Posterior cingulate gyrus (tissue), 11 donors: Measurements from ENCODE around the gene TLR1.

ENCODE experiments used
- DNase-seq, 10 donors: peaks; one replicate each; pipeline versions ENCODE4 v3.0.0 to v3.0.0-alpha.2; 2020 to 2021; ENCODE audit warnings: mixed read lengths in 3 of 10
- intact Hi-C: fragments of 100-400 bp; cut with DNase I; formaldehyde crosslinking; loops from one replicate; pipeline ENCODE4 v1.15.1; 2023

Gene TLR1, protein sequence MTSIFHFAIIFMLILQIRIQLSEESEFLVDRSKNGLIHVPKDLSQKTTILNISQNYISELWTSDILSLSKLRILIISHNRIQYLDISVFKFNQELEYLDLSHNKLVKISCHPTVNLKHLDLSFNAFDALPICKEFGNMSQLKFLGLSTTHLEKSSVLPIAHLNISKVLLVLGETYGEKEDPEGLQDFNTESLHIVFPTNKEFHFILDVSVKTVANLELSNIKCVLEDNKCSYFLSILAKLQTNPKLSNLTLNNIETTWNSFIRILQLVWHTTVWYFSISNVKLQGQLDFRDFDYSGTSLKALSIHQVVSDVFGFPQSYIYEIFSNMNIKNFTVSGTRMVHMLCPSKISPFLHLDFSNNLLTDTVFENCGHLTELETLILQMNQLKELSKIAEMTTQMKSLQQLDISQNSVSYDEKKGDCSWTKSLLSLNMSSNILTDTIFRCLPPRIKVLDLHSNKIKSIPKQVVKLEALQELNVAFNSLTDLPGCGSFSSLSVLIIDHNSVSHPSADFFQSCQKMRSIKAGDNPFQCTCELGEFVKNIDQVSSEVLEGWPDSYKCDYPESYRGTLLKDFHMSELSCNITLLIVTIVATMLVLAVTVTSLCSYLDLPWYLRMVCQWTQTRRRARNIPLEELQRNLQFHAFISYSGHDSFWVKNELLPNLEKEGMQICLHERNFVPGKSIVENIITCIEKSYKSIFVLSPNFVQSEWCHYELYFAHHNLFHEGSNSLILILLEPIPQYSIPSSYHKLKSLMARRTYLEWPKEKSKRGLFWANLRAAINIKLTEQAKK

DNA sequence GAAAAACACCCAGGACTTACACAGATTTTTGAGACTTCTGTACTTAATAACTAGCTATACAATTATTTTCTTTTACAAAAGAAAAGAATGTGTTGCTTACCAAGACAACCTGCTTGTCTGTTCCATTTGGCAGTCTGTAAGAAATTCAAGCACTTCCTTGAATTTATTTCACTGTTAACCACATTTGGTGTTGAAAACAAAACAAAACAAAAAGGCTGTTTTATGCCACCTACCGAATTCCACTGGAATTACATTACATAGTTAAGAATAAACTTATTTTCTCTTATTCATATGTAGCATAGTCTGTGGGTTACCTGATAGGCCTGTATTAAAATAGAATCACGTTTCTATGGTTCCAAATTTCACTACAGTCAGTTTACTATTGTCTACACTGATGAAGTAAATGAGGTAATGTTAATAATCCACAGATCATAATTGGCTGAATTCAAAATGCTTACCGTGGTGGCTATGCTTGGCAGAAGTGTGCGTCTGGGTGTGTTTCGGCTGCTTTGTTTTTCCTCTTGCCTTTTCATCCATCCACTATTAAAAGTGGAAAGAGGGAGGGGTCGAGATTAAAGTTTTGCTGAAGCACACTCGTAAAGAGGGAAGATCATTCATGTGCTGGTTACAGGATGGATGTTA is at the start of gene TLR1:
TSS of gene TLR1 (minus strand) at position 138 of the 642 bp plus-strand sequence. CDS start 5,960 bp downstream, outside the sequence.
- intact Hi-C loops = loop anchor here (5.0 kb wide), 1 partner anchor 742 kb away; no protein-coding TSS in a partner anchor

DNA sequence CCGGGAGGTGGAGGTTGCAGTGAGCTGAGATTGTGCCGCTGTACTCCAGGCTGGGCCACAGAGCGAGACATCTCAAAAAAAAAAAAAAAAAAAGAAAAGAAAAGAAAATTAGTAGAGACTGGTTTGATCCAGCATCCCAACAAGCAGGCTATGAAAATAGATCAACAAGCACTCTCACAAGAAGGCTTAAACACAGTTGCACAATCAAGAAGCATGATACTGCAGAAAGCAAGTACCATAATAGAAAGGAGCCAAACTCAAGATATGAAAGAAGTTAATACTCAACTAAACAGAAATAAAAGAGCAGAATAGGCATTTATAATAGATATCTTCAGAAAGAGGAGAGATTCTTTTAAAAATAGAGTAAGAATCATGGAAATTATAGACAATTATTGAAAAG is 41.4 kb upstream of the TLR1 start:
- no peak for DNase-seq
- intact Hi-C loops = no loop called here

More for the DNA sequence above, at the start of gene TLR1:
- DNase-seq = no peak

DNA sequence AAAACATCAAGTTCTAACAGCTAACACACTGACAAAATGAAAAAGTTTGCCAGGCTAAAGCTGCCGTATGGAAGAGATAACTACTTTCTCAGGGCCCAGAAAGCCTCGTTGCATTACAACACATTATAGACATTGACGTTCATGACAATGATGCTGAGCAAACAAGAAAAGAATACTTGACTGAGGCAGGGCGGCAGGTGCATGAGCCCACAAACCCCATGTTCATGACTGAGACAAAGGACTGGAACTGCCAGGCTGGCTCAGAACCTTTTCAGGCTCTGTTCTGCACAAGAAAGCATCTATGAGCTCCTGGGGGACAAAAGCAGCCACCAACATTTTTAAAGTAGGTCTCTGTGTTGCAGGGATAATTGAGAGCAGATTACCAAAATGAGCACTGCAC is 38.4 kb upstream of the TLR1 start:
- intact Hi-C loops = no loop called here
- DNase-seq = no peak

DNA sequence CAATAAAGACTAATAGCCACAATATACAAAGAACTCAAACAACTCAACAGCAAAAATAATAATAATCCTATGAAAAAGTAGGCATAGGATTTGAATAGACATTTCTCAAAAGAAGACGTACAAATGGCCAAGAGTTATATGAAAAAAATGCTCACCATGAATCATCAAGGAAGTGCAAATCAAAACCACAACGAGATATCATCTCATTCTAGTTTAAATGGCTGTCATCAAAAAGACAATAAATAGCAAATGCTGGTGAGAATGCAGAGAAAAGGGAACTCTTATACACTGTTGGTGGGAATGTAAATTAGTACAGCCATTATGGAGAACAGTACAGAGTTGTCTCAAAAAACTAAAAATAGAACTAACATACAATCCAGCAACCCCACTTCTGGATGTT is 33.3 kb upstream of the TLR1 start:
- intact Hi-C loops = no loop called here
- DNase-seq = no peak

DNA sequence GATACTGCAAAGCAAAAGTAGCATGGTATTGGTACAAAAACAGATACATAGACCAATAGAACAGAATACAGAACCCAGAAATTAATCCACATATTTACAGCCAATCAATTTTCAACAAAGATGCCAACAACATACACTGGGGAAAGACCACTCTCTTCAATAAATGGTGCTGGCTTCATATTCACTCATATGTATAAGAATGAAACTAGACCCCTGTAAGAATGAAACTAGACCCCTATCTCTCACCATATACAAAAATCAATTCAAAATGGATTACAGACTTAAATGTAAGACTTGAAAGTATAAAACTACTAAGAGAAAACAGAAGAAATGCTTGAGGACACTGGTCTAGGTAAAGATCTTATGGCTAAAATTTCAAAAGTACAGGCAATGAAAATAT is 32.7 kb upstream of the TLR1 start:
- intact Hi-C loops = no loop called here
- DNase-seq = no peak

DNA sequence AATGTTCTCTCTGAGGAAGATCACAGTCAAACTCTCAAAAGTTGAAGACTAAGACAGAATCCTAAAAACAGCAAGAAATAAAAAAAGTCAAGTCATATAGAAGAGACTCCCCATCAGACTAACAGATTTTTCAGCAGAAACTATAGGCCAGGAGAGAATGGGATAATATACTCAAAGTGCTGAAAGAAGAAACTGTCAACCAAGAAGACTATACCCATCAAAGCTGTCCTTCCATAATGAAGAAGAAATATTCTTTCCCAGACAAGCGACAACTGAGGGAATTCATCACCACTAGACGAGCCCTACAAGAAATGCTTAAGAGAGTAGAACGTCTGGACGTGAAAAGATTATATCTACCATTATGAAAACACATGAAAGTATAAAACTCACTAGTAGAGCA is 30.0 kb upstream of the TLR1 start:
- intact Hi-C loops = no loop called here
- DNase-seq = no peak

DNA sequence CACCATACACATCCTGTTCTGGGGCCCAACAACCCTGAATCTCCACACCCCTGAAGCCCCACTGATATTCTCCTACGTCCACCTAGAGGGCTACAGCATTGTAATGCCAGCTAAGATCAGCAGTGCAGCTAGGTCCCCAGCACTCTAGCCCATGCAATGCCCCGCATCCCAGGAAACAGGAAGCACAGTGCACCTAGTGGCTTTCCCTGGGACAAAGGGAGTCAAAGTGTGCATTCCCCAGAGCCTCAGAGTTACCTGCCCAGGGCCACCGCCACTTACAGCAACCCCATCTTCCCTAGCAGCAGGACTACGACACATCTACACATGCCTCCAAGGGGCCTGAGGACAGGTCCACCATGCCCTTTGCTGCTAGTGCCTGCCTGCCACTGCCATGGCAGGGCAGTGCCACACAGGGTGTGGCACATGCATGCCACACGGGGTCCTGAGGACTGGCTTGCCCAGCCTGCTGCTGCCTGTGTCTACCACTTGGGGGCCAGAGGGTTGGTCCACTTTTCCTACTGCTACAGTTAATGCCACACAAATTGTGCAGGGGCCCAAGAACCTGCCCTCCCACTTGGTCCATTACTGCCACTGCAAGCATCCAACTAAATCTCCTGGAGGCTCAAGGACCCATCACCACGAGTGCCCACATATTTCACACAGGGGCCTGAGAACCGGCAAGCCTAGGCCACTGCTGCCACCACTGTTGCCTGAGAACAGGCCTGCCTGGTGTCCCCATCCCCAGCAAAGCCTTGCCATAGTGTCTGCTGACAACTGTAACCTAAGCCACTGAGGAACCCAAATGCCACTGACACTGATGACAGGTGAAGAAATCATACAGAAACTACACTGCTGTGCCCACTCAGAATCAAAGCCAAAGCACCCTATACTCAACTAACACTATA is 28.3 kb upstream of the TLR1 start:
- peak in 1 of 10 donors; percentile 63 for DNase-seq
- intact Hi-C loops = no loop called here

DNA sequence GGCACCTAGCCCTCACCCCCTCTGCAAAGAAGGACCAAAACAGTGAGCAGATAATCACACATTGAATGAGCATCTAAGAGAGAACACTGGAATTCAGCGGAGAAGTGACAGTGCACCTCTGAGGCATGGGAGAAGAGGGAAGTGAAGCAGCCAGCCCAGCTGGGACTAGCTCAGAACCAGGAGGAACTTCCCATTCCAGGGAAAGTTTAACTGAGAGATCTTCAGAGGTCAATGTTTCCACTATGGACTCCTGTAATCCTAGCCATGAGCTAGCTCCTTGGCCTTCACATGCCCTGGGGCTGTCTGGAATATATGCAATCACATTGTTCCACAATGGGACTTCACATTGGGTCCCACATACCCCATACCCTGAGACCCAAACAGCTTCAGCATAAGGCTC is 27.6 kb upstream of the TLR1 start:
- peak in 1 of 10 donors; percentile 41 for DNase-seq
- intact Hi-C loops = no loop called here

DNA sequence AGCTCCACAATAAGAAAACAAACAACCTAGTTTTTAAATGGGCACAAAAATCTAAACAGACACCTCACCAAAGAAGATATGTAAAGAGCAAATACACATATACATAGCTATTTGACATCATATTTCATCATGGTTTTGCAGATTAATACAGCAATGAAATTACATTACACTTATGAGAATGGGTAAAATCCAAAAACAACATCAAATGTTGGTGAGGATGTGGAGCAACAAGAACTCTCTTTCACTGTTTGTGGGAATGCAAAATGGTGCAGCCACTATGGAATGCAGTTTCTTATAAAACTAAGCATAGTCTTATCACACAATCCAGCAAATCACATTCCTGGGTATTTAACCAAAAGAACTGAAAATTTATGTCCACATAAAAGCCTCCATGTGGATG is 27.1 kb upstream of the TLR1 start:
- intact Hi-C loops = no loop called here
- DNase-seq = no peak

DNA sequence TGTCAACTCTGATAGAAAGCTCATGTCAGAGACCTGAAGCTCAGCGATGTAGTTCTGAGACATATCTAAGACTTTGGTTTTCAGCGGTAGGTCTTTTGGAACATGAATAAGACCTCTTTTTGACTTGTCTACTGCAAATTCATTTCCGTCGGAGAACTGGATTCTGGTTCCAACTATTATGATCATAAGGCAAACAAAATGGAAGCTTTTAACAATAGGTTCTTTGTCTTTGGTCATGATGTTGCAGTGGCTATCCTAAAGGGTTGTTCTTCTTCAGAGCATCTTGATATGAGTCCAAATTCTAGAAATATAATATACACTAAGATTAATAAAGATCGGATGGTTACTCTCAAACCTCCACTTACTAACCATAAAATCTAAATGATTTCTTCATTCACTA is 24.6 kb upstream of the TLR1 start:
- DNase-seq = no peak
- intact Hi-C loops = no loop called here

DNA sequence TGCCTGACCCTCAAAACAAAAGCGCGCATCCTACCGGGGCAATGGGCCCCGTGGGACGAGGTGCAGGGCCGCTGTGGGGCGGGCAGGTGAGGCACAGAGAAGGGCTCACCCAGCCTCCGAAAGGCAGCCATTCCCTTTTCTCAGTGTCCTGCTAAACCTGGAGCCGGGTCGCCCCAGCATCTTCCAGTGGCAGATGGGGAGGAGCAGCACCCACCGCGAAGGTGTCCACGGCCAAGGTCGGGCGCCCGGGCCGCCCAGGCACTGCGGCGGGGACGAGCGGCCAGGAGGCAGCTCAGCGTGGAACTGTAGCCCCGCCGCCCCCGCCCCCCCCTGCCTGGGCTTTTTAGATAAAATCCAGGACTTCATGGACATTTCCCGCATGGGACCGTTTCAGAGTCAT is 19.2 kb upstream of the TLR1 start:
- intact Hi-C loops = no loop called here
- DNase-seq = peak in 2 of 10 donors; percentile 57 to 66

DNA sequence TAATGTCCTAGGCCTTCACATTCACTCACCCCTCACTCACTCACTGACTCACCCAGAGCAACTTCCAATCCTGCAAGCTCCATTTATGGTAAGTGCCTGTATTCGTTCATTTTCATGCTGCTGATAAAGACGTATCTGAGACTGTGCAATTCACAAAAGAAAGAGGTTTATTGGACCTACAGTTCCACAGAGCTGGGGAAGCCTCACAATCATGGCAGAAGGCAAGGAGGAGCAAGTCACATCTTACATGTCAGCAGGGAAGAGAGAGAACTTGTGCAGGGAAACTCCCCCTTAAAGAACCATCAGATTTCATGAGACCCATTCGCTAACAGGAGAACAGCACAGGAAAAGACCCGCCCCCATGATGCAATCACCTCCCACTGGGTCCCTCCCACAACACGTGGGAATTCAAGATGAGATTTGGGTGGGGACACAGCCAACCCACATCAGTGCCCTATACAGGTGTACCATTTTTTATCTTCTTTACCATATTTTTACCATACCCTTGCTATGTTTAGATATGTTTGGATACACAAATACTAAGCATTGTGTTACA is 18.2 kb upstream of the TLR1 start:
- intact Hi-C loops = no loop called here
- no peak for DNase-seq

DNA sequence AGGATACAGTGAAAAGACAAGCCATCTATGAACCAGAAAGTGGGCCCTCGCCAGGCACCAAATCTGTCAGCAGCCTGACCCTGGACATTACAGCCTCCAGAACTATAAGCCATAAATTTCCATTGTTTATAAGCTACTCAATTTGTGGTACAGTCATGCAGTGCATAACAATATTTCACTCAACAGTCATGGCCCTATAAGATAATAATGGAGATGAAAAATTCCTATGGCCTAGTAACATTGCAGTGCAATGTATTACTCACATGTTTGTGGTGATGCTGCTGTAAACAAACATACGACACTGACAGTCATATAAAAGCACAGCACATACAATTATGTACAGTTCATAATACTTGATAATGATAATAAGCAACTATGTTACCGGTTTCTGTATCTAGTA is 17.1 kb upstream of the TLR1 start:
- intact Hi-C loops = no loop called here
- no peak for DNase-seq

DNA sequence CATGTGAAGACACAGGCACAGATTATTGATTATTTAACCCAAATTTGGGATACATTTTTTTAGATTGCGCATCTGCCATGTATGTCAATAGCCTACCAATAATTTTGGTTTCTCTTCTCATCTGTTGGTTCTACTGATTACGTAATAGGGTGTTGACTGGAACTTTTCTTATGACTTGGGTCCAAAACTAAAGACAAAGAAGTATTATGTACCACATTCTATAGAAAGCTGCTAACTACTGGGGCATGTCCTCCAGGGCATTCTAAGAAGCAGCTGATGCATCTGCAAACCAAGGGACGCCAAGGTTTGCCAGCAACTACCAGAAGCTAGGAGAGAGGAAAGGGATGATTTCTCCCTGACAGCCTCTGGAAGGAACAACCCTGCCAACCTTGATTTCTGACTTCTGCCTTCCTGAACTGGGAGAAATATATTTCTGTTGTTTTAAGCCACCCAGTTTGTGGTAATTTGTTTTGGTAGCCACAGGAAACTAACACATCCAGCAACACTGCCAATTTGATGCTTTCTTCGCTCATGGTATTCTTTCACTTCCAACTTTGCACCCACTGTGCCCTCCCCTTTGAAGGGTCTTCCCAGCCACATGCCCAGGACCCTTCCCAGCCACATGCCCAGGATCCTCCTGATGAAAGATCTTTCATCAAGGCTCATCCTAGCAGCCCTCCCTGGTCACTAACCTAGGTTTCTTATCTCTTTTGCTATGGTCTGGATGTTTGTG is 15.9 kb upstream of the TLR1 start:
- no peak for DNase-seq
- intact Hi-C loops = no loop called here

DNA sequence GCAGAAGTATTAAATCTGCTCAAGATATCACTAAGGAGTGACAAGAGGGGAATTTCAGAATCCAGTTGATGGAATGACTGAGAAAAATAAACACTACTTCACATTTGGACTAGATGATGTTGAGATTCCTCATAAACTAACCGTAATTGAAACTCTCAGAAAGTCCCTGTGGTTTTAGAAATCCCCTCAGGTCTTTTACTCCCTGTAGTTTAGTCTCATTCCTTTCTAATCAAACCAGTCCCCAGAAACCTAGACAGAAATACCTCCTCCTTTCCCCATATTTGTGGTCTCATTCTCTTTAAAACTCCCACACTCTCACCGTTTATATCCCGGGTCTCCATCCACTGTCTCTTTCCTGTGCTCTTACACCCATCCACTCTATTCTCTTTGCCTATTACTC is 15.0 kb upstream of the TLR1 start:
- DNase-seq = no peak
- intact Hi-C loops = no loop called here

DNA sequence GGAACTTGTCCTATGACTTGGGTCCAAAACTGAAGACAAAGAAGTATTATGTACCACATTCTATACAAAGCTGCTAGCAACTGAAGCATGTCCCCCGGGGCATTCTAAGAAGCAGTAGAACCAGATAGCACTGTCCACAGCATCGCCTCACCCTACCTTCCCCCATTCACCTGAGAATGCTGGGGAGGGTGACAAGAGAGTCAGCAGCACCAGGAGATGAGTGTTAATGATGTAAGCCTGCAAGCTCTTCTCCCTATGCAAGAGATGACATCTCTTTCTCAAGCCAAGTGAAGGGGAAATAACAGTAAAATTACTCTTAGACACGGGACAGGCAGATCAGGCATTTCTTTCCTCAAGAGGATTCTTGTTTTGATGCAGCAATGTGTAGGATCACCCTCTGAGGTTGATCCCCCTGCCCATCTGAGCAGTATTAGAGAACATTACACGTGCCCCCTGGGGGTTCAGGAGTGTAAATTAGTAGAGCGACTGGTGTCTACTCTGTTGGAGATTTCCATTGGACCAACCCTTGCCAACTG is 13.9 kb upstream of the TLR1 start:
- intact Hi-C loops = no loop called here
- no peak for DNase-seq

DNA sequence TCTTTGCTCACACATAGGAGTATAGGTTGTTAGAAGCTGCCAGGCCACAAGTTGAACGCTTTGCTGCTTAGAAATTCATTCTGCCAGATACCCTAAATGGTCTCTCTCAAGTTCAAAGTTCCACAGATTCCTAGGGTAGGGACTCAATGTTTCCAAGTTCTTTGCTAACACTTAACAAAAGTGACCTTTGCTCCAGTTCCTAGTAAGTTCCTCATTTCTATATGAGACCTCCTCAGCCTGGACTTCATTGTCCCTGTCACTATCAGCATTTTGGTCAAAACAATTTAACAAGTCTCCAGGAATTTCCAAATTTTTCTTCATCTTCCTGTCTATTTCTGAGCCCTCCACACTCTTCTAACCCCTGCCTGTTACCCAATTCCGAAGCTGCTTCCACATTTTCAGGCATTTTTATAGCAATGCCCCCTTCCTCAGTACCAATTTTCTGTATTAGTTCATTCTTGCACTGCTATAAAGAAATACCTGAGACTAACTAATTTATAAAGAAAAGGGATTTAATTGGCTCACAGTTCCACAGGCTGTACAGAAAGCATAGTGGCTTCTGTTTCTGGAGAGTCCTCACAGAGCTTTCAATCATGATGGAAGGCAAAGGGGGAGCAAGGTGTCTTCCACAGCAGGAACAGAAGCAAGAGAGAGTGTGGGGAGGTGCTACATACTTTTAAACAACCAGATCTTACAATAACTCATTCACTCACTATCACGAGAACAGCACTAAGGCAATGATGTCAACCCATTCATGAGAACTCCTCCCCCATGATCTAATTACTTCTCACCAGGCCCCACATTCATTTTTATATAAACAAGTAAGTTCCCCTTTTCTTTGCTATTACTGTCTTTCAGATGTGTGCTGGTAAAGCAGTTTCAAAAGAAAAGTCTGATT is 11.5 kb upstream of the TLR1 start:
- no peak for DNase-seq
- intact Hi-C loops = no loop called here

DNA sequence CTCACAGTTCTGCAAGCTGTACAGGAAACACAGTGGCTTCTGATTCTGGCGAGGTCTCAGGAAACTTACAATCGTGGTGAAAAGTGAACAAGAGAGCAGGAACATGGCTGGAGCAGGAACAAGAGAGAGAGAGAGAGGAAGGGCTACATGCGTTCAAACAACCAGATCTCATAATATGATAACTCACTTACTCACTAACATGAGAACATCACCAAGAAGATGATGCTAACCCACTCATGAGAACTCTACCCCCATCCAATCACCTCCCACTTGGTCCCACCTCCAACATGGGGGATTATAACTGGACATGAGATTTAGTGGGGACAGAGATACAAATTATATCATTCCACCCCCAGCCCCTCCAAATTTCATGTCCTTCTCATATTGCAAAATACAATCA is 9.8 kb upstream of the TLR1 start:
- no peak for DNase-seq
- intact Hi-C loops = no loop called here
